Fibroblast of mammary gland (primary cell): ENCODE data around the gene FREY1.
"Not testable (repeated sequence)": the region's sequence is repeated elsewhere in the genome, so short reads cannot be mapped to it uniquely, and the experiment has no call there.

Experiments used
- DNase-seq: peaks from one replicate; pipeline ENCODE4 v3.0.0-alpha.2; 2010; ENCODE audit warnings: low read depth
- H3K4me3 ChIP-seq: 2 replicates; pipeline ENCODE4 v1.5.1; 2011; ENCODE audit warnings: low read depth, mild to moderate bottlenecking, low read length, moderate library complexity; ENCODE audit not compliant: control insufficient read depth
- CTCF ChIP-seq: conservative IDR thresholded peaks from 2 replicates; pipeline ENCODE4 v1.5.1; 2011; ENCODE audit warnings: low read depth, low read length, inconsistent platforms; ENCODE audit not compliant: control insufficient read depth, insufficient read depth

Gene FREY1

GRCh38 chr11:45906096-45906682 lies 882 bp downstream of the FREY1 start:
- H3K4me3 ChIP-seq, result no peak overlapping the region
- no peak for DNase-seq
- no peak for TF ChIP-seq CTCF

GRCh38 chr11:45905576-45905975 lies 1.5 kb downstream of the FREY1 start:
- H3K4me3 ChIP-seq, DNase-seq: not testable (repeated sequence)

GRCh38 chr11:45905095-45905494 lies 2.0 kb downstream of the FREY1 start:
- H3K4me3 ChIP-seq, result no peak overlapping the region
- no peak for TF ChIP-seq CTCF
- no peak for DNase-seq

- DNase-seq, result no peak
- no peak for TF ChIP-seq CTCF
- H3K4me3 ChIP-seq, result no peak overlapping the region
Measured at GRCh38 chr11:45904309-45904915, 2.7 kb downstream of the FREY1 start.

- DNase-seq, result no peak
- no peak for TF ChIP-seq CTCF
- no peak overlapping the region for H3K4me3 ChIP-seq
Measured at GRCh38 chr11:45902452-45903380, 4.4 kb downstream of the FREY1 start.

GRCh38 chr11:45901626-45902025 lies 5.4 kb downstream of the FREY1 start:
- no peak for DNase-seq
- no peak overlapping the region for H3K4me3 ChIP-seq
- no peak for TF ChIP-seq CTCF
